Measurements from ENCODE around the gene DAGLA. TPM values are rescaled to one million over a fixed set of nuclear protein-coding genes. Genes with fewer than 3 reads are reported as not detected.

Gene DAGLA
- total RNA-seq, 1 experiment from 2014 or later: 3.1 TPM

DNA sequence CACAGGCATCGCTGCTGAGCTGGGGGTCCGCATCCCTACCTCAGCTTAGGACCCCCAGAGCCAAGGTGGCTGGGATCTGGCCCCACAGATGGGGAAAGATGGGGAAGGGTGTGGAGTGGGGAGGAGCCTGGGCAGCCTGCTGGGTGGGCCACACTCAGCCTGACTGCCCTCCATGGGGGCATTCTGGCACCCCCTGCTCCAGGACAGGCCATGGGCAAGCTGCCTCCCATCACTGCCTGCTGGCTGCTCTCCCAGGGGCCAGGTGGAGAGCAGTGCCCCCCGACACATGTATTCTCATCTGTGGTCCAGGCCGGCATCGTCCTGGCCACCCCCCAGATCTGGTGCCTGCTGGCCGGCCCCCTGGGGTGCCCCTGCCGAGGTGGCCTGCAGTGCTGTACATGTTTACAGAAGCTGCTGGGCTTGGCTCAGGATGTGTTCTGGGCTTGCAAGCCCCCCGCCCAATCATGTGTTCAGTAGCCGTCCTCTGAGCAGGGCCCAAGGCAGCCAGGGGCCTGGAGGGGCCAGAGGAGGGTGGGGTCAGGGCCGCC is 64.5 kb downstream of the DAGLA start:
- TF ChIP-seq, protein P1, sequence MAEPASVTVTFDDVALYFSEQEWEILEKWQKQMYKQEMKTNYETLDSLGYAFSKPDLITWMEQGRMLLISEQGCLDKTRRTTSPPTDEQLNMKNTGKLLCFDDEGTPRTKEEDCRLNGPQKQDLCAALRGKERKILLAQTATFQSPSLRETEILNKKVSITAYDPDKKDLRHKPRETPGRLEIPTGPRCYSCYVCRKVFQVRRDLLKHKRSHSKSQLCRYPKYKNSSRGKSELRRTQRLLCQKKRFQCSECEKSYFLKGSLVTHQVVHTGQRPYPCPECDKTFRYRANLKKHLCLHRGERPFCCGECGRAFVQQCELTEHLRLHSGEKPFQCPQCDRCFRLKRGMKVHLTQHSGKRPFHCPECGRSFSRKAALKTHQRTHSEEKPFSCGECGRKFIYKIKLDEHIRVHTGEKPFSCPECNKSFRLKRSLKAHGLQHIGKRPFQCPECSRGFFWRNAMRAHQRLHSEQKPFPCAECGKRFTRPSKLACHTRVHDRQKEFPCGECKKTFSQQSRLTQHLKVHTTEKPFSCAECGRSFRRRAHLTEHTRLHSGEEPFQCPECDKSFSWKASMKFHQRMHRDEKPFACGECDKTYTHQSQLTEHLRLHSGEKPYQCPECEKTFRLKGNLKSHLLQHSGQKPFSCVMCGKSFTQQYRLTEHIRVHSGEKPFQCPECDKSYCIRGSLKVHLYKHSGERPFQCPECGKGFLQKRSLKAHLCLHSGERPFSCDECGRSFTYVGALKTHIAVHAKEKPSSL (CRISPR knock-in tag; conservative IDR thresholded peaks at IDR 0.05): no peak
- TF ChIP-seq IRF2 (CRISPR knock-in tag; IDR thresholded peaks at IDR 0.05; ENCODE audit: borderline replicate concordance, low read depth): no peak
- no peaks in the 10 kb centered on the region for H3K9me3 Mint-ChIP-seq
- POLR2A ChIA-PET: no interaction called here
- peaks cover 6% of the 10 kb centered on the region for H3K4me1 Mint-ChIP-seq
- DNase-seq (ENCODE audit: low spot score): no peak
- H3K36me3 Mint-ChIP-seq: 0 out of 2 replicates have a peak, but pooled peaks cover 4% of the 10 kb centered on the region
- H3K27me3 Mint-ChIP-seq (ENCODE audit: low read depth): peaks cover 2% of the 10 kb centered on the region; the same call in 1 of the 2 replicates
- CTCF ChIA-PET: interaction anchor here (0.9 to 2.8 kb wide), 7 partner anchors 9 to 91 kb away, joined by 3 to 21 read pairs (median 5); partner anchors contain the start of gene MYRF
- no peak overlapping the region for H3K27ac Mint-ChIP-seq
- H3K4me3 Mint-ChIP-seq: no peak overlapping the region
- no peak for ATAC-seq

DNA sequence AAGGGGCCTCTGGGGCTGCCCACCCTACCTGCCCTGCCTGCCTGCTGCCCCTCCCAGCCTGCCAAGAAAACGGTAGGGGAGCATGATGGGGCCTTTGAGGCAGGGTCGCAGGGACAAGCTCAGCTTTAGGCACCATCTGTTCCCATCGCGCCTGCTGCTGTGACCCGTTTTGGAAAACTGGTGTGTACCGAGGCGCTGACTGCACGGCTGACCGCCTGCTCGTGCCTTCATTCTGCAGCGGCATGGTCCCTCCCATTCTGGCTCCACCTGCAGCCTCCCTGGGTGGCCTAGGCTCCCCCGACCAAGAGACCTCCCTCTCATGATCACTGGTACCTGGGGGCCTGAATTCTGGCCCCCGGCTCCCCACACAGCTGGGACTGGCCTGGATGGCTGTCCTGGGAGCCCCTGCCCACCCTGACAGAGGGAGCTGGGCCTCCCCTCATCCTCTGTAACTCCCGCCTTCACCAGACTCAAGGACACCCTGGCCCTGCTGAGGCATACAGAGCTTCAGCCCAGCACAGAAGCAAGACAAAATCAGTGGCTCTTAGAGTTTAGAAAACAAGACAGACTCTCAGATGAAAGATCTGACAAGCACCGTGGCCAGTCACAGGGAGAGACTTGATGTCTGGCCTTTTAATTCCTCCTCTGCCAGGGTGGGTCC is 65.7 kb downstream of the DAGLA start:
- no peak for DNase-seq (ENCODE audit: low spot score)
- Mint-ChIP-seq H3K27me3 (ENCODE audit: low read depth) (peaks cover 8% of the 10 kb centered on the region), H3K4me1 (peaks cover 10% of the 10 kb centered on the region), H3K9me3 (no peaks in the 10 kb centered on the region), H3K36me3 (0 out of 2 replicates have a peak, but pooled peaks cover 4% of the 10 kb centered on the region), H3K27ac (no peak overlapping the region), H3K4me3 (no peak overlapping the region)
- ATAC-seq: no peak
- TF ChIP-seq NFATC4 (CRISPR knock-in tag; IDR thresholded peaks at IDR 0.05): no peak
- ChIA-PET CTCF (interaction anchor here (0.6 to 6.4 kb wide), 2 partner anchors 44 to 74 kb away, joined by 3 to 175 read pairs; partner anchors contain the start of genes FEN1 and TMEM258), POLR2A (no interaction called here)

DNA sequence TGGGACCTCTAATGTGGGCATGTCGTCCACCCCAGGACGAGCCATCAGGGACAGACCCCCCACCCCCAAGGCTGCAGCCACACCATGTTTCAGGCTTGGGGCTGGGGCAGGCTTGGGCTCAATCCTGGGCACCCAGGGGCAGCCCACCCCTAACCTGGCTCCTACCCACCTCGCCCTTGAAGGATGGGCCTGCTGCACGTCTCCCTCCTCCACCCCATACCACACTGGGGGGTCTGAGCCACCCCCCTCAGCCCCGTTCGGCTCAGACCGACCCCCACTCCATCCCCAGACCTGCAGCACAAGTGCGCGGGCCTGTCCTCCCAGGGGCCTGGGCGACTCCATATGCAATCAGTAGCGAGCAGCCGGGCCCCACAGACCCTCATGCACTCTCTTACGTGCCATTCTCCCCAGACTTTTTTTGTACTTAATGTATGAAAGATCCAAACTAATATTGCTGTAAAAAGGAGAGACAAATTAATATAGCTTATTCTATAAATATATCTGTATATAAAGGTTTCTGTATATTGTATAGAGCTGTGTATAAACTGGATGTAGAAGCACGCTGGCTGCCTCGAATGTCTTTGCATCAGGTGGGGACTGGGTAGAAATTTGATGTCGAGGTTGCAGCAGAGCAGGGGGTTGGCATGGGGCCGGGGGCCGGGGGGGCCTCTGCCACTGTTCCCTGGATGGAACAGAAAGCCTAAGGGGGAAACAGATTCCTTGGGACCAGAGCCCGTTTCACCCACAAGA is 66.4 kb downstream of the DAGLA start:
- TF ChIP-seq IRF2 (CRISPR knock-in tag; IDR thresholded peaks at IDR 0.05; ENCODE audit: borderline replicate concordance, low read depth) (no peak), PRRX2 (CRISPR knock-in tag; IDR thresholded peaks at IDR 0.05) (no peak), TEAD4 (CRISPR knock-in tag; IDR thresholded peaks at IDR 0.05) (no peak), EMX1 (CRISPR knock-in tag; IDR thresholded peaks at IDR 0.05) (no peak), MXD4 (CRISPR knock-in tag; IDR thresholded peaks at IDR 0.05; ENCODE audit: borderline replicate concordance) (no peak)
- Mint-ChIP-seq H3K4me1 (peaks cover 10% of the 10 kb centered on the region), H3K27me3 (ENCODE audit: low read depth) (peaks cover 15% of the 10 kb centered on the region), H3K27ac (no peak overlapping the region), H3K36me3 (0 out of 2 replicates have a peak, but pooled peaks cover 4% of the 10 kb centered on the region), H3K4me3 (no peak overlapping the region), H3K9me3 (no peaks in the 10 kb centered on the region)
- CTCF ChIA-PET: interaction anchor here (0.6 to 6.4 kb wide), 20 partner anchors 8 to 362 kb away, joined by 3 to 175 read pairs (median 12); partner anchors contain the start of genes FEN1 and TMEM258
- POLR2A ChIA-PET: no interaction called here
- DNase-seq (ENCODE audit: low spot score) (no peak), ATAC-seq (no peak)

DNA sequence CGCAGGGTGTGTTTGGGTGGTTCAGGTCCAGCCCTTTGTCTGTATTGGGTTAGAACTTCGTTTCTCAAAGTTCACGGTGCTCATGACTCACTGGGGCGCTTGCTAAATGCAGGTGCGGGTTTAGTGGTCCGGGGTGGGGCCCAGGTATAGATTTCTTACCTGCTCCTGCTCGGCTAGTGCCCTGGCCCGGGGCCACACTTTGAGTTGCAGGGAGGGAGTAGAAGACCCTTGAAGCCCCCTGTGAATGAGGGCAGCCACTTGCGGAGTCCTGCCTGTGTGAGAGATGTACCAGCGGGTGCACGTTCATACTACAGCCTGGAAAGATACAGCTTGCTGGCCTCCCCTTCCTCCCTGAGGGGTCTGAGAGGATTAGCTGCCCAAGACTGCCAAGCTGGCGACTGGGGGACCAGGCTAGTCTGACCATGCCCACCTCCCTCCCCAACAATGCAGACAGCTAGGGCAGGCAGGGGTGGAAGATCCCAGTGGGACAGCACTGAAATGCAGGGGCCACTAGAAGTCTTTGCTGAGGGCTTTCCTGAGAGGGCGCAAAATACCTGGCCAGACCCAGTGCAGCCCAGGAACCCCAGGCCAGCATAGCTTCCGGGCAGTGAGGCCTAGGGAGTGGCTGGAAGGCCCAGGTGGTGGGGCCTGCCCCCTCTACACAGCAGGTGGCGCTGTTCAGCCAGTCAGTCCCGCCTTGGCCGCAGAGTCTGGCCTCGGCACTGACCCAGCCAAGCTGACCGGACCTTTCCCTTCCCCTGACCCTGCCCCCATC is 67.2 kb downstream of the DAGLA start:
- no peak overlapping the region for H3K4me3 Mint-ChIP-seq
- no peaks in the 10 kb centered on the region for H3K9me3 Mint-ChIP-seq
- ATAC-seq: peak; percentile 81
- peaks cover 20% of the 10 kb centered on the region for H3K27me3 Mint-ChIP-seq (ENCODE audit: low read depth)
- H3K27ac Mint-ChIP-seq: no peak overlapping the region
- peaks cover 10% of the 10 kb centered on the region for H3K4me1 Mint-ChIP-seq
- DNase-seq (ENCODE audit: low spot score): peak; percentile 88
- POLR2A ChIA-PET: no interaction called here
- CTCF ChIA-PET: interaction anchor here (0.5 to 6.4 kb wide), 56 partner anchors 9 to 361 kb away, joined by 3 to 175 read pairs (median 5); partner anchors contain the start of genes FADS1, FEN1, LRRC10B and TMEM258
- no peaks in the 10 kb centered on the region for H3K36me3 Mint-ChIP-seq
- peak; percentile 73; the same call in 1 of the 2 replicates for TF ChIP-seq ETV6 (CRISPR knock-in tag; IDR thresholded peaks at IDR 0.05)
- TF ChIP-seq JAZF1 (CRISPR knock-in tag; IDR thresholded peaks at IDR 0.05): no peak
- TF ChIP-seq, protein P2, sequence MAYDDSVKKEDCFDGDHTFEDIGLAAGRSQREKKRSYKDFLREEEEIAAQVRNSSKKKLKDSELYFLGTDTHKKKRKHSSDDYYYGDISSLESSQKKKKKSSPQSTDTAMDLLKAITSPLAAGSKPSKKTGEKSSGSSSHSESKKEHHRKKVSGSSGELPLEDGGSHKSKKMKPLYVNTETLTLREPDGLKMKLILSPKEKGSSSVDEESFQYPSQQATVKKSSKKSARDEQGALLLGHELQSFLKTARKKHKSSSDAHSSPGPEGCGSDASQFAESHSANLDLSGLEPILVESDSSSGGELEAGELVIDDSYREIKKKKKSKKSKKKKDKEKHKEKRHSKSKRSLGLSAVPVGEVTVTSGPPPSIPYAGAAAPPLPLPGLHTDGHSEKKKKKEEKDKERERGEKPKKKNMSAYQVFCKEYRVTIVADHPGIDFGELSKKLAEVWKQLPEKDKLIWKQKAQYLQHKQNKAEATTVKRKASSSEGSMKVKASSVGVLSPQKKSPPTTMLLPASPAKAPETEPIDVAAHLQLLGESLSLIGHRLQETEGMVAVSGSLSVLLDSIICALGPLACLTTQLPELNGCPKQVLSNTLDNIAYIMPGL (CRISPR knock-in tag; IDR thresholded peaks at IDR 0.05): peak; percentile 62; the same call in 1 of the 2 replicates
- TF ChIP-seq GABPB1 (CRISPR knock-in tag; IDR thresholded peaks at IDR 0.05): peak; percentile 47; the same call in 1 of the 2 replicates
- TF ChIP-seq ZNF396 (CRISPR knock-in tag; IDR thresholded peaks at IDR 0.05; ENCODE audit: borderline replicate concordance): no peak
- TF ChIP-seq, protein P3, sequence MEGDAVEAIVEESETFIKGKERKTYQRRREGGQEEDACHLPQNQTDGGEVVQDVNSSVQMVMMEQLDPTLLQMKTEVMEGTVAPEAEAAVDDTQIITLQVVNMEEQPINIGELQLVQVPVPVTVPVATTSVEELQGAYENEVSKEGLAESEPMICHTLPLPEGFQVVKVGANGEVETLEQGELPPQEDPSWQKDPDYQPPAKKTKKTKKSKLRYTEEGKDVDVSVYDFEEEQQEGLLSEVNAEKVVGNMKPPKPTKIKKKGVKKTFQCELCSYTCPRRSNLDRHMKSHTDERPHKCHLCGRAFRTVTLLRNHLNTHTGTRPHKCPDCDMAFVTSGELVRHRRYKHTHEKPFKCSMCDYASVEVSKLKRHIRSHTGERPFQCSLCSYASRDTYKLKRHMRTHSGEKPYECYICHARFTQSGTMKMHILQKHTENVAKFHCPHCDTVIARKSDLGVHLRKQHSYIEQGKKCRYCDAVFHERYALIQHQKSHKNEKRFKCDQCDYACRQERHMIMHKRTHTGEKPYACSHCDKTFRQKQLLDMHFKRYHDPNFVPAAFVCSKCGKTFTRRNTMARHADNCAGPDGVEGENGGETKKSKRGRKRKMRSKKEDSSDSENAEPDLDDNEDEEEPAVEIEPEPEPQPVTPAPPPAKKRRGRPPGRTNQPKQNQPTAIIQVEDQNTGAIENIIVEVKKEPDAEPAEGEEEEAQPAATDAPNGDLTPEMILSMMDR (IDR thresholded peaks at IDR 0.05): peak; percentile 85
- peak; percentile 65 for TF ChIP-seq ZNF121 (CRISPR knock-in tag; IDR thresholded peaks at IDR 0.05)

All from WTC11 (cell line).